CD4-positive, alpha-beta T cell treated with Interleukin-12 subunit alpha and Interleukin-12 subunit beta, for 1 hour (primary cell): ENCODE data around the gene PRICKLE3.
"Not testable (repeated sequence)": the region's sequence is repeated elsewhere in the genome, so short reads cannot be mapped to it uniquely, and the experiment has no call there.

Source experiments
- DNase-seq: peaks from one replicate; pipeline ENCODE4 v3.0.0-alpha.2; 2020

The PRICKLE3 gene

GRCh38 chrX:49177873-49178480 is 8.2 kb downstream of the PRICKLE3 start:
- DNase-seq: no peak

DNA sequence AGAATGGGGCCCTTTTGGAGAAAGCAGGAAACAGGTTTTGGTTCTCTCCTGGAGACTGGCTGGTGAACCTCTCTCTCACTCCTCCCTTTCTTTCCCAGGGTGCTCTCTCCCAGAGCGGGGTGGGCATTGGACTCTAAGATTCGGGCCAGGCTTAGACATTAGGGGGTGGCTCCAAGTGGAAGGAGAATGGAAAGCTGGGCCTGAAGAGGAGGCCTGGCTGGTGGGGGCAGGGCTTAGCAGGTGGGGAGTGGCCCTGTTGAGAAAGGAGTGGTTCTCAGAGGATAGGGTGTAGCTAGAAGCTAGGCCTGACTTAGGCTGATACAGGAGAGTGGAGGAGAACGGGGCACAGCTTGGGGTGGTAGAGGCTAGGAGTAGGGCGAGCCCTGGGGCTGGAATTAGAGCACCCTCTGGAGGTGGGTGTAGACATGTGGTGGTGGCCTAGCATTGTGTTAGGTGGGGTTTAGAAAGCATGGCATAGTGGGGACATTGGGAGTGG is 8.8 kb downstream of the PRICKLE3 start:
- DNase-seq: peak; percentile 32

DNA sequence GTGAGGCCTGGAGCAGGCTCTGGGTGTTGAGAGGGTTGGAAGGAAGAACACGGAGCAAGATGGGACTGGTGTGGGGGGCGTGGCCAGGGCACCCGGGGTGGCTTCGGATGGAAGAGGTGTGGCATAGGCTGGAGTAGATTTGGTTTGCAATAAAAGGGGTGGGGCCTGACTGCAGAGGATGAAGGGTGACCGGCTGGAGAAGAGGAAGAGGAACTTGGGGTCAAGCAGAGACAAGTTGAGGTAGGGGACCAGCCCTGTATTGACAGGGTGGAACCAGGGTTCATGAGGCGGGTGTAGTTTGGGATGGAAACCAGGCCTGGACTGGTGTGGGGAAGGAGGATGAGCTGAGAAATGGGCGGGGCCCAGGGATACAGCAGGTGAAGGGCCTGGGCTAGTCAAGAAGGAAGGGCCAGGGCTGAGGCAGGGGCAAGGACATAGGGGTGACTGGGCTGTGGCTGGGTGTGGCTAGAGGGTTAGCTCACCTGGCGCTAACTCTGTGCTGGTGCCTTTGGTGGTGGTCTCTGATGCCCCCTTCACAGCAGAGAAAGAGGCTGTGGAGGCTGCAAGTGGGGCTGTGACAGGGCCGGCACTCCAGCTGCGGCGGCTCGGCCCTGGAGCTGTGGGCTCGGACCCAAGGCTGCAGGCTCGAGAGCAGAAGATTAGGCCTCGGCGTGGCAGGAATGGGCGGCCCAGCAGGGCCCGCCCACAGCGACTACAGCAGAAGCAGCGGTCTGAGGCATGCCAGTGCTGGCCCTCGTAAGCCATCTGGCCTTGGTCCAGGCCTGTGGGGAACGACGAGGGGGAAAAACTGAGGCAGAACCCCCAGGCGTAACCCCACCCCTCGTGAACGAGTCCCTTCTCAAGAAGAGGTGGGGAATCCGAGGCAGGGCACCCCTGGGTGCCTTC is 9.5 kb downstream of the PRICKLE3 start:
- DNase-seq: no peak

DNA sequence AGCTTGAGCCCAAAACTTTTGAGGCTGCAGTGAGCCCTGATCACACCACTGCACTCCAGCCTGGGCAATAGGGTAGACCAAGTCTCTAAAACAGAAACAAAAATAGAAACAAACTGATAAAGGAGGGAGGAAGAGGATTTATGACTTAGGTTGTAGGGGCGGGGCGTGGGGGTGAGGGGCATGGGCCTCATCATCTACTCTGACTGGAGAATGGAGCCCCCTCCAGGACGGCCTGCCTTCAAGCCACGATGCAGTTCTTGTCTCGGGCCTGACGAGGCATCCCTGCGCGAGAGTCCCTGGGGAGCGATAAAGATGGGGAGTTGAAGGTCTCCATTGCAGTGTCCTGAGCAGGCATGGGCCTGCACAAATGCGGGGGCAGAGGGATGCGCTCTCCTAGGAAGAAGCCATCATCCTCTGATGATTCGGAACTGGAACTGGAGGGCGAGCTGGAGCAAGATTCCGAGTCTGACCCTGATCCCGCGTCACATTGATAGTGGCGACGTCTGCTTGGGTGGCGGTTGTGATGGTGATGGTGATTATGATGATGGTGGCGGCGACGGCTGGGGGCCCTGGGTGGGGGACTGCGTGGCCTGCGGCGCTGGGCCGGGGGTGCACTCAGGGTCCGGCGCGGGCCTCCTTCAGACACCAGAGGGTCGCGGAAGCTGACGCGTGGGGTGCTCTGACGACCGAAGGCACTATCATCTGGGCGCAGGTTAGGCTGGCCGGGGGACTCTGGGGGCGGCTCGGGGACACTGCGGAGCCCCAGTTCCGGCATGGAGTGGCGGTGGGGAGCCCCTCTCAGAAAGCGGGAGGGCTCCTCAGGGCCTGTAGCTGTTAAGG is 10.5 kb downstream of the PRICKLE3 start:
- no peak for DNase-seq

GRCh38 chrX:49174723-49175122 is 11.4 kb downstream of the PRICKLE3 start:
- no peak for DNase-seq

DNA sequence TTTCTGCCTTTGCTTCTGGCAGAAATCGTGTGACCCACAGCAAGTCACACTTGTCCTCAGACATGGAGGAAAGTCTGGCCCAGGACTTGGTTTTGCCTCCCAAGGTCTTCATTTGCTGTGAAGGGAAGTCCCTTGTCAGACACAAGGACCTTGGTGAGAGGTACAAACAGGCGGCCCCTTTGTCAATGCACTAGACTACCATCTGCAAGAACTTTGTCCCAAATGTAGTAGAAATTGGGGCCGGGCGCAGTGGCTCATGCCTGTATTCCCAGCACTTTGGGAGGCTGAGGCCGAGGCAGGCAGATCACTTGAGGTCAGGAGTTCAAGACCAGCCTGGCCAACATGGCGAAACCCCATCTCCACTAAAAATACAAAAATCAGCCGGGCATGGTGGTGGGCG is 12.6 kb downstream of the PRICKLE3 start:
- DNase-seq: not testable (repeated sequence)

DNA sequence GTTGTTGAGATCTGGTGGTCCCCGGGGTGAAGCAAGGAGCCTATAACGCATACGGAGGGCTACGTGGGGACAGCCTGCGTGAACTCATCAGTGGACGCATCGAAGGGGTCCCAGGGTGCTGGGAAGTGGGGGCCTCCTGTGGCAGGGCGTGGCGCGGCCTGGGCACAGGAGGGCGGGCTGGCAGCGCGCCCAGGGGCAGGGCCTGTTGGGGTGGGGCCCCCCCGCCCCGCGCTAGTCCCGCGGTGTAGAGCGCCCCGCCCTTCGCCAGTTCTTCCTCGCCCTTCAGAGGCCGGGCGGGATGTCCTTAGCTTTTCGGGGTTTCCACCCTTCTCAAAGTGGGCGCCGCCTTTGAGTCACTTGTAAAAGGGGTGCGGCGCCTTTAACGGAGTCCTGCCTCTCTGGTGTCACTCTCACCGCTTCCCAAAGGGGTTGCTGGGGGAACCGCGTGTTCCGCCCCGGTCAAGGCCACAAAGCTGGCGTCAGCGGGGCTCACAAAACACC is 13.8 kb downstream of the PRICKLE3 start:
- peak; percentile 76 for DNase-seq

GRCh38 chrX:49171752-49172279 is 14.4 kb downstream of the PRICKLE3 start, which contains the start of gene PLP2:
PLP2 (plus strand) TSS chrX:49171898; CDS start chrX:49172001, 103 bp downstream.
- DNase-seq: peak; percentile 74

GRCh38 chrX:49167740-49168108 is 18.4 kb downstream of the PRICKLE3 start:
- DNase-seq: no peak

DNA sequence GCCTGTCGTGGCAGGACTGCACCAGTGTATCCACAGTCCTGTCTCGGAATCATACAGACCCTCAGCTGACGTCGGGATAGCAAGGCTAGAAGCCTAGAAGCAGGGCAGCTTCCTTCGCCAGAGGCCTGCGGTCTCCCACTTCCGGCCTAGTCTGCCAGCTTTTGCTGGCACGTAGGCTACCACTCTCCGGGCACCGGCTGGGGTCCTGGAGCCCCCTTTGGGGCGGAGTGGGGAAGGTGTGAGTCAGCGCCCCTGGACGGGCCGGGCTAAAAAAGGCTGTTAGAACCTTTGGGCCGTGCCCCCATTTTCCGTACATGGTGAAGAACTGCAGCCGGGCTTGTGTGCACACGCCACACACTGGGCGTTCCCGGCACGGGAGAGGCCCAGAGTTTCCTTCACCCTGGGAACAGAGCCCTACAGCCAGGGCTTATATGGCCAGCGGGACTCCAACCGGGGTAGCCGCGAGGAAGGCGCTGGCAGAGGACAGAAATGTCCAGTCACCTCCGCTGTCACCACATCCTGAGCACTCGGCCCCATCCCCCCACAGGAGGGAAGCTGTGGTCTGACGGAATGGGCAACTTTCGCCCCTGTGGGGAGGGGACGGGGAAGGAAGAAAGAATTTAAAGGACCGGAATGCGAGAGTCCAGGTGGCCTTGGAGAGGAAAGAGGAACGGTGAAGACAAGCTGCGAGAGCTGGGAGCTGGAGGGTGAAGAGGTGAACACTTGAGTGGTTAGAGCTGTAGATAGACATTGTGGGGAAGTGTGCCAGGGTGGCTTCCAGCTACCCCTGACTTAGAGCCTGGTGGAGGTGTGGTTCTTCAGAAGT is 19.0 kb downstream of the PRICKLE3 start:
- DNase-seq: peak; percentile 75

DNA sequence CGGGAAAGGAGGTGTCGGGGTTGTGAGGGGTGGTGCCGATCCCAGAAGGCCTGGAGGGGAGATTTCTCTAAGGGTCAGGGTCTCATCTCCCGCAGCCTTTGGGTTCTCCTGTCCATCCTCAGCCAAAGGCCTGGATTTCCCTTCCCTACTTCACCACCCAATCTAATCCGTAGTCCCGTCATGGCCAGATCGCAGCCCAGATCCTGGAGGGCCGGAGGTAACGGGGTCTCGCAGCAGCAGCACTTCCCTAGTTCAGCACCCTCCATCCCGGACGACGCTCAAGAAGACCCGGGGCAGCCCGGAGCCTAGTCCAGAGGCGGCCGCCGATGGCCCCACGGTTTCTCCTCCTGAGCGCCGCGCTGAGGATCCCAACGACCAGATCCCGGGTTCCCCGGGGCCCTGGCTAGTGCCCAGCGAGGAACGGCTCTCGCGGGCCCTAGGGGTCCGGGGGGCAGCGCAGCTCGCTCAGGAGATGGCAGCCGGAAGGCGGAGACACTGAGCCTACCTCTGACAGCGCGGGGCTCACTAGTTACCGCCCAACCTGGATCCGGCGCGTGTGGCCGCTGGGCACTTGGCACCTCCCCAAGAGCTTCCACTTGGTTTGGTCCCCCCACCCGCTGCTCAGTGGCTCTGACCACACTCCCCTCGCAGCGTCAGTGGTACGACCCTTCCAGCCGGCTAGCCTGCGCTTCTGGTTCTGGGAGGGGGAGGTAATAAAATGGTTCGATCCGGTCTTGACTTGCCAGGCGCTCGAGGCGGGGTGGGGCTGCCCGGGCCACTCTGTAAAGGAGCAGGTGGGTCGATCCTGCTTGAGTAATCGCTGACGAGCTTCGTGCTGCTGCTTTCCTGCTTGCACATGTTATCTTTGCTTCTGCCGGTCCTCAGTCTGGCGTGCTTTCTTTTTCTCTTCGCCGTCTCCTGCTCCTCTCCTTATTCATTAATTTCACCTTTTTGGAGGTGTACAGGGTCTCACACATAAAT is 20.0 kb downstream of the PRICKLE3 start:
- peak; percentile 81 for DNase-seq

GRCh38 chrX:49164589-49165360 is 21.4 kb downstream of the PRICKLE3 start:
- no peak for DNase-seq

- peak; percentile 88 for DNase-seq
These were observed 22.4 kb downstream of the PRICKLE3 start for GRCh38 chrX:49163555-49164419.

- DNase-seq: no peak
These were observed 23.6 kb downstream of the PRICKLE3 start, which contains the start of gene MAGIX for GRCh38 chrX:49162620-49163019. MAGIX (plus strand) TSS chrX:49162758; CDS start chrX:49162890, 132 bp downstream.

DNA sequence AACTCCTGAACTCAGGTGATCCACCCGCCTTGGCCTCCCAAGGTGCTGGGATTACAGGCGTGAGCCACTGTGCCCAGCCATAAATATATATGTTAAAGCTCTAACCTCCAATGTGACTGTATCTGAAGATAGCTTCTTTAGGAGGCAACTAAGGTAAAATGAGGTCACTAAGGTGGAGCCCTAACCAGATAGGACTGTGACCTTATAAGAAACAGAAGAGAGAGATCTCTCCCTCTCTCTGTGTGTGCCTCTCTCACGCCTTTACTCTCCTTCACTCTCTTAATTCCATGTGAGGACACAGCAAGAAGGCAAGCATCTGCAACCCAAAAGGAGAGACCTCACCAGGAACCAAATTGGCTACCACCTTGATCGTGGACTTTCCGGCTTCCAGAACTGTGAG is 24.5 kb downstream of the PRICKLE3 start:
- DNase-seq: no peak

- no peak for DNase-seq
These were observed 25.3 kb downstream of the PRICKLE3 start for GRCh38 chrX:49160908-49161307.

DNA sequence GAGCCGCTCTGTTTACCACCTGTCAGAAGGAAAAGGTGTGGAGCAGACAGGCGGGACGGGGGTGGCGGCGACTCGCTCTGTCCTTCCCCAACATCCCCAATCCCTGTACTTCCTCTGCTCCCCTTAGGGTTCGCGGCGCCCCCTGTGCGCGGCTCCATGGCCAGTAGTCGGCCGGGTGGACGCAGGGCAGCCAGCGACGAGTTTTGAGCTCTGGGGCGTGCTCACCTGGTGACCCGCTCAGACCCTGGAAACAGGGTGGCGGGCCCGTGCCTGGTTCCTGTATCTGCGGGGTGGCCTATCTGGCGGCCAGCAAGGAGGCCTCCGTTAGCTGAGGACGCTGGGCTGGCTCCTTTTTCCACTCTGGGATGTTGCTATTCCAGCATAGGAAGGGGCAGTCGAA is 29.0 kb downstream of the PRICKLE3 start:
- DNase-seq: no peak
